ENCODE measurements around the gene PRRT4.

The PRRT4 gene

GRCh38 chr7:128303133-128303532 is 58.4 kb downstream of the PRRT4 start:
- TF ChIP-seq CTCF (IDR thresholded peaks at IDR 0.05): no peak
- H3K4me1 ChIP-seq (ENCODE audit: control insufficient read depth in 1 of 2, insufficient read depth in 1 of 2, low read depth in 1 of 2, low read length in 1 of 2): no peaks in the 10 kb centered on the region
- H3K4me3 ChIP-seq (ENCODE audit: low read depth in 1 of 2, low read length in 1 of 2): no peak overlapping the region
- H3K27ac ChIP-seq: no peak overlapping the region
- no peaks in the 10 kb centered on the region for H3K27me3 ChIP-seq
- H3K9me3 ChIP-seq: no peaks in the 10 kb centered on the region
- peaks cover 14% of the 10 kb centered on the region for H3K36me3 ChIP-seq

GRCh38 chr7:128302139-128302538 is 59.4 kb downstream of the PRRT4 start:
- no peak for TF ChIP-seq CTCF (IDR thresholded peaks at IDR 0.05)
- peaks cover 13% of the 10 kb centered on the region for H3K36me3 ChIP-seq

More at GRCh38 chr7:128302139-128302538, 59.4 kb downstream of the PRRT4 start:
- no peak overlapping the region for H3K4me3 ChIP-seq (ENCODE audit: low read depth in 1 of 2, low read length in 1 of 2)
- H3K27ac ChIP-seq: no peak overlapping the region
- H3K4me1 ChIP-seq (ENCODE audit: control insufficient read depth in 1 of 2, insufficient read depth in 1 of 2, low read depth in 1 of 2, low read length in 1 of 2): no peaks in the 10 kb centered on the region
- no peaks in the 10 kb centered on the region for H3K9me3 ChIP-seq
- H3K27me3 ChIP-seq: no peaks in the 10 kb centered on the region

Measured in neutrophil (primary cell).